HG03378 (cell line): ENCODE results near the gene BCL6.

Source experiments
- ATAC-seq: cut with Tn5 transposase; IDR thresholded peaks from one replicate; pipeline ENCODE4 v1.9.1; 2021; ENCODE audit warnings: mild to moderate bottlenecking, moderate library complexity; ENCODE audit not compliant: unreplicated experiment

The BCL6 gene

GRCh38 chr3:187763850-187764648 is 18.8 kb upstream of the BCL6 start:
- no peak for ATAC-seq

- no peak for ATAC-seq
Observed at GRCh38 chr3:187762792-187763191, 17.5 kb upstream of the BCL6 start.

- no peak for ATAC-seq
Observed at GRCh38 chr3:187759601-187760000, 14.3 kb upstream of the BCL6 start.

- ATAC-seq: peak; percentile 62
Observed at GRCh38 chr3:187758318-187758955, 13.2 kb upstream of the BCL6 start.

- ATAC-seq: no peak
Observed at GRCh38 chr3:187753516-187753915, 8.2 kb upstream of the BCL6 start.

GRCh38 chr3:187750513-187751123 is 5.3 kb upstream of the BCL6 start:
- ATAC-seq: no peak

- no peak for ATAC-seq
Observed at GRCh38 chr3:187750006-187750512, 4.8 kb upstream of the BCL6 start.

- ATAC-seq: peak; percentile 36
Observed at GRCh38 chr3:187748050-187748481, 2.8 kb upstream of the BCL6 start.

GRCh38 chr3:187747506-187747905 is 2.2 kb upstream of the BCL6 start:
- ATAC-seq: no peak

GRCh38 chr3:187746442-187747281 is 1.4 kb upstream of the BCL6 start:
- ATAC-seq: no peak

- ATAC-seq: no peak
Observed at GRCh38 chr3:187746059-187746441, 782 bp upstream of the BCL6 start.

- no peak for ATAC-seq
Observed at GRCh38 chr3:187744169-187745151, 808 bp downstream of the BCL6 start.

GRCh38 chr3:187743195-187744141 is 1.8 kb downstream of the BCL6 start:
- no peak for ATAC-seq

GRCh38 chr3:187742351-187743171 is 2.7 kb downstream of the BCL6 start:
- no peak for ATAC-seq

GRCh38 chr3:187741403-187742350 is 3.6 kb downstream of the BCL6 start:
- ATAC-seq: no peak
